Measurements from ENCODE around the gene KCTD20.

The KCTD20 gene

DNA sequence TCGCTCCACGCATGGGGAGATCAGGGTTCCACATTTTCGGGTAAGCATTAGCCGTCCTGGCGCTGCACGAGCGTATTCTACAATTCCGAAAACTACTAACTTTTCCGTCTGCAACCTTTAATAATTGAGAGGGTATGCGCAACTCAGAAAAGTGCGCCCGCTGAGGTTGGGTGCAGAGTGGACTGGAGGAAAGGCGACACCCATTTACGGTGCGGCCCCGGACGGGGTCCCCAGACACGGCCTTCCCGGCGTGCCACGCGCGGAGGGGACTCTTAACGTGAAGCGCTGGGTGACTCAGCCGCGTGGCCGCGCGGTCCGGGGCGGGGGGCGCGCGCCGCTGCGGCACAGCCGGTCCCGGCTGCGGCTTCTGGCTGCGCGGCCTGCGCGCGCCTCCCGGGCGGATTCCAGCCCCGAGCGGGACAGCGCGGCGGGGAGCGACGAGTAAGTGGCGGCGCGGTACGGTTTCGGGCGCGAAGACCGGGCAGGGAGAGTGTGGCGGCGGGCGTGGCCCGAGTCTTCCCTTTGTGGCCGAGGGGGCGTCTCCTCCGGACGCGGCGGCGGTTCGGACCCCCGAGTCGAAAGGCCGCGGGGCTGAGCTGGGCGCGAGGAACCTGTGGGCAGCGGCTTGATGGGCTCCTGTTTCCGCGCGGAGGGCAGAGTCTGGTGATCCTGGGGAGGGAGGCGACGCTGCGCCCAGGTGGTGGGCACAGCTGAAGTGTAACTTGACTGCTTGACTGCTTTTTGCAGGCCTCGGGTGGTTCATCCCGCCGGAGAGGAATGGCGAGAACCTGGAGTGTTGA lies at the start of gene KCTD20, which contains the start of gene PXT1:
Gene KCTD20 (plus strand): TSS at position 330 of the 800 bp plus-strand sequence. CDS start 27,098 bp downstream, outside the sequence.
Gene PXT1 (minus strand): TSS at position 184 of the 800 bp plus-strand sequence. CDS start 16,772 bp downstream, outside the sequence.
- no peaks in the 10 kb centered on the region for H3K9me3 ChIP-seq (ENCODE audit: control insufficient read depth, insufficient read depth, low read depth, low read length)
- CTCF ChIA-PET = interaction anchor here (0.6 to 1.5 kb wide), 5 partner anchors 13 to 409 kb away, joined by 3 to 9 read pairs (median 5); no protein-coding TSS in a partner anchor
- POLR2A ChIA-PET = interaction anchor here (0.6 to 2.5 kb wide), 5 partner anchors 12 to 418 kb away, joined by 3 to 28 read pairs (median 9); partner anchors contain the start of gene CDKN1A
- H3K4me3 ChIP-seq (ENCODE audit: low read depth, low read length) = peak within 1 kb of the TSS; percentile 74
- peaks cover 11% of the 10 kb centered on the region for H3K4me1 ChIP-seq (ENCODE audit: control insufficient read depth, insufficient read depth, low read length)
- peak within 1 kb of the TSS; percentile 95 for H3K27ac ChIP-seq (ENCODE audit: extremely low read depth, low read depth, low read length)
- H3K36me3 ChIP-seq (ENCODE audit: control insufficient read depth in 2 of 2, insufficient read depth in 1 of 2, low read length in 2 of 2) = no peaks in the 10 kb centered on the region; a peak in 1 of 3 replicates
- TF ChIP-seq ZNF792 (tag by site-specific recombination; IDR thresholded peaks at IDR 0.05) = 0 out of 2 replicates have a peak, but pooled peaks have one; percentile 12
- TF ChIP-seq TRIM28 (IDR thresholded peaks at IDR 0.05; ENCODE audit: borderline replicate concordance, low read length) = peak; percentile 61; the same call in 1 of the 2 replicates
- TF ChIP-seq ZBTB48 (tag by site-specific recombination; IDR thresholded peaks at IDR 0.05) = peak; percentile 57; the same call in 1 of the 2 replicates
- TF ChIP-seq WT1 (tag by site-specific recombination; IDR thresholded peaks at IDR 0.05) = peak; percentile 29; the same call in 1 of the 2 replicates
- no peak for TF ChIP-seq MEIS1 (CRISPR knock-in tag; IDR thresholded peaks at IDR 0.05; ENCODE audit: borderline replicate concordance)
- TF ChIP-seq SCRT2 (tag by site-specific recombination; IDR thresholded peaks at IDR 0.05) = peak; percentile 54; the same call in 1 of the 2 replicates
- TF ChIP-seq HOXD13 (CRISPR knock-in tag; IDR thresholded peaks at IDR 0.05; ENCODE audit: borderline replicate concordance) = no peak
- peak; percentile 56; the same call in 1 of the 2 replicates for TF ChIP-seq ZFP37 (tag by site-specific recombination; IDR thresholded peaks at IDR 0.05)
- TF ChIP-seq ZNF501 (tag by site-specific recombination; IDR thresholded peaks at IDR 0.05) = peak; percentile 84
- TF ChIP-seq, protein P1, sequence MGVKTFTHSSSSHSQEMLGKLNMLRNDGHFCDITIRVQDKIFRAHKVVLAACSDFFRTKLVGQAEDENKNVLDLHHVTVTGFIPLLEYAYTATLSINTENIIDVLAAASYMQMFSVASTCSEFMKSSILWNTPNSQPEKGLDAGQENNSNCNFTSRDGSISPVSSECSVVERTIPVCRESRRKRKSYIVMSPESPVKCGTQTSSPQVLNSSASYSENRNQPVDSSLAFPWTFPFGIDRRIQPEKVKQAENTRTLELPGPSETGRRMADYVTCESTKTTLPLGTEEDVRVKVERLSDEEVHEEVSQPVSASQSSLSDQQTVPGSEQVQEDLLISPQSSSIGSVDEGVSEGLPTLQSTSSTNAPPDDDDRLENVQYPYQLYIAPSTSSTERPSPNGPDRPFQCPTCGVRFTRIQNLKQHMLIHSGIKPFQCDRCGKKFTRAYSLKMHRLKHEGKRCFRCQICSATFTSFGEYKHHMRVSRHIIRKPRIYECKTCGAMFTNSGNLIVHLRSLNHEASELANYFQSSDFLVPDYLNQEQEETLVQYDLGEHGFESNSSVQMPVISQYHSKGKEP (tag by site-specific recombination; IDR thresholded peaks at IDR 0.05) = peak; percentile 56; the same call in 1 of the 2 replicates
- TF ChIP-seq ZNF626 (tag by site-specific recombination; IDR thresholded peaks at IDR 0.05) = peak; percentile 33; the same call in 1 of the 2 replicates
- peak; percentile 74; the same call in 1 of the 2 replicates for TF ChIP-seq ZNF561 (tag by site-specific recombination; IDR thresholded peaks at IDR 0.05; ENCODE audit: borderline replicate concordance)
- peak; percentile 98 for TF ChIP-seq ZBTB8A (tag by site-specific recombination; IDR thresholded peaks at IDR 0.05)
- no peak for TF ChIP-seq ZSCAN16 (tag by site-specific recombination; IDR thresholded peaks at IDR 0.05)
- peak; percentile 72 for TF ChIP-seq PRDM10 (tag by site-specific recombination; IDR thresholded peaks at IDR 0.05)
- peak; percentile 53; the same call in 1 of the 2 replicates for TF ChIP-seq ZNF843 (tag by site-specific recombination; IDR thresholded peaks at IDR 0.05)
- peak; percentile 61; the same call in 1 of the 2 replicates for TF ChIP-seq SP7 (tag by site-specific recombination; IDR thresholded peaks at IDR 0.05)
- TF ChIP-seq ZNF423 (tag by site-specific recombination; IDR thresholded peaks at IDR 0.05) = 0 out of 2 replicates have a peak, but pooled peaks have one; percentile 49
- peak; percentile 74 for TF ChIP-seq KLF7 (tag by site-specific recombination; IDR thresholded peaks at IDR 0.05; ENCODE audit: borderline replicate concordance)
- 0 out of 2 replicates have a peak, but pooled peaks have one; percentile 19 for TF ChIP-seq ZNF121 (tag by site-specific recombination; IDR thresholded peaks at IDR 0.05)
- peak; percentile 27; the same call in 1 of the 2 replicates for TF ChIP-seq SP3 (tag by site-specific recombination; IDR thresholded peaks at IDR 0.05)
- no peak for TF ChIP-seq ZNF184 (tag by site-specific recombination; IDR thresholded peaks at IDR 0.05)
- TF ChIP-seq ZNF660 (tag by site-specific recombination; IDR thresholded peaks at IDR 0.05) = peak; percentile 86; the same call in 1 of the 2 replicates
- peak; percentile 87 for TF ChIP-seq ZBTB20 (tag by site-specific recombination; IDR thresholded peaks at IDR 0.05)
- peak; percentile 65; the same call in 1 of the 2 replicates for TF ChIP-seq KLF8 (tag by site-specific recombination; IDR thresholded peaks at IDR 0.05)
- TF ChIP-seq SCRT1 (tag by site-specific recombination; IDR thresholded peaks at IDR 0.05; ENCODE audit: borderline replicate concordance) = no peak
- TF ChIP-seq ZBTB21 (tag by site-specific recombination; IDR thresholded peaks at IDR 0.05) = no peak
- TF ChIP-seq ZNF398 (tag by site-specific recombination; IDR thresholded peaks at IDR 0.05) = peak; percentile 47; the same call in 1 of the 2 replicates
- 0 out of 2 replicates have a peak, but pooled peaks have one; percentile 6 for TF ChIP-seq YY1 (tag by site-specific recombination; IDR thresholded peaks at IDR 0.05)
- TF ChIP-seq KLF10 (tag by site-specific recombination; IDR thresholded peaks at IDR 0.05) = peak; percentile 44; the same call in 1 of the 2 replicates
